GM12878 (cell line): ENCODE measurements around the gene CACNA1S.

Source experiments
- CREM ChIP-seq: IDR thresholded peaks from 2 replicates; pipeline ENCODE4 v1.6.1; 2014; ENCODE audit warnings: antibody characterized with exemption, low read depth
- EGR1 ChIP-seq, 2 experiments: IDR thresholded peaks; 1 replicate in 1 of 2; 2 replicates in 1 of 2; pipeline ENCODE4 v1.6.1; 2011 to 2012; ENCODE audit warnings: low read depth in 2 of 2, low read length in 2 of 2, borderline replicate concordance in 1 of 2, mild to moderate bottlenecking in 1 of 2, moderate library complexity in 1 of 2
- ESRRA ChIP-seq: IDR thresholded peaks from 2 replicates; pipeline ENCODE4 v1.6.1; 2012; ENCODE audit warnings: mild to moderate bottlenecking, low read length, improper control_type of control experiment
- MYC ChIP-seq: IDR thresholded peaks from 2 replicates; pipeline ENCODE4 v1.6.1; 2011; ENCODE audit warnings: mild to moderate bottlenecking, low read length, moderate library complexity, inconsistent platforms; ENCODE audit not compliant: insufficient read depth, insufficient replicate concordance, insufficient read length, severe bottlenecking
- NRF1 ChIP-seq: conservative IDR thresholded peaks from 2 replicates; pipeline ENCODE4 v1.6.1; 2011; ENCODE audit warnings: mild to moderate bottlenecking, low read depth, low read length, improper control_type of control experiment
- TF ChIP-seq, protein P1 (sequence below): IDR thresholded peaks from 2 replicates; pipeline ENCODE4 v1.6.1; 2011; ENCODE audit warnings: low read depth, low read length, improper control_type of control experiment, borderline replicate concordance

DNA sequence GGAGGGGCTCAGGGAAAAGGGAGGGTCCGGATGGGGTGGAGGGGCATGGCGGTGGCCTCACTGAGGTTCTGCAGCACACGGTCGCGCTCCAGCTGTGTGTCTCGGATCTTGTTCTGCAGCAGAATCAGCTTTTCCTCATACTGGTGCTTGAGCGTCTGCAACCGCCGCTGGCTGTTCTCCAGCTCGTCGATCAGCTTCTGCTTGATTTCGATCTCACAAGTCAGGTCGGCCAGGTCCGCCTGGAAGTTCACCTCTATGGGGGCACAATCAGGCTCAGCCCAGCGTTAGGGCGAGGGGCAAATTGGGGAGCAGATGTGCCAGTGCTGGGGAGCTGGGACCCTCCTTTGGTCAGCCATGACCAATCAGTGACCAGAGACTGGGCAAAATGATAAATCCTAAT, 113.9 kb downstream of the CACNA1S start:
- TF ChIP-seq ESRRA = no peak
- TF ChIP-seq MYC = no peak
- TF ChIP-seq NRF1 = no peak
- TF ChIP-seq, protein P1, sequence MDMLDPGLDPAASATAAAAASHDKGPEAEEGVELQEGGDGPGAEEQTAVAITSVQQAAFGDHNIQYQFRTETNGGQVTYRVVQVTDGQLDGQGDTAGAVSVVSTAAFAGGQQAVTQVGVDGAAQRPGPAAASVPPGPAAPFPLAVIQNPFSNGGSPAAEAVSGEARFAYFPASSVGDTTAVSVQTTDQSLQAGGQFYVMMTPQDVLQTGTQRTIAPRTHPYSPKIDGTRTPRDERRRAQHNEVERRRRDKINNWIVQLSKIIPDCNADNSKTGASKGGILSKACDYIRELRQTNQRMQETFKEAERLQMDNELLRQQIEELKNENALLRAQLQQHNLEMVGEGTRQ = no peak
- TF ChIP-seq EGR1 (IDR thresholded peaks at IDR 0.05; ENCODE audit: borderline replicate concordance in 1 of 2, low read depth in 2 of 2, low read length in 2 of 2) = no peak
- TF ChIP-seq CREM = no peak
